Measurements from ENCODE around the gene UBE2J1. TPM values are rescaled to one million over a fixed set of nuclear protein-coding genes. Genes with fewer than 3 reads are reported as not detected.

UBE2J1 gene
- total RNA-seq, 1 donor from 2014 or later = 93.3 TPM

GRCh38 chr6:89379281-89379680 is 26.8 kb upstream of the UBE2J1 start:
- FAIRE-seq = no peak
- H4K20me1 ChIP-seq (ENCODE audit: insufficient read depth, low read length) = no peaks in the 10 kb centered on the region

GRCh38 chr6:89378628-89379027 is 26.1 kb upstream of the UBE2J1 start:
- Histone ChIP-seq H3K36me3 (ENCODE audit: insufficient read depth, low read length) (no peaks in the 10 kb centered on the region), H3K27me3 (ENCODE audit: insufficient read depth, low read length) (peaks cover 5% of the 10 kb centered on the region), H4K20me1 (ENCODE audit: insufficient read depth, low read length) (no peaks in the 10 kb centered on the region), H3K4me3 (ENCODE audit: insufficient read depth, low read depth, low read length) (no peak overlapping the region), H3K4me1 (ENCODE audit: insufficient read depth, low read length) (no peaks in the 10 kb centered on the region), H2AFZ (ENCODE audit: low read depth, low read length) (no peak overlapping the region), H3K4me2 (ENCODE audit: low read length) (no peak overlapping the region), H3K9me3 (ENCODE audit: insufficient read depth, low read depth, low read length) (no peaks in the 10 kb centered on the region), H3K79me2 (ENCODE audit: insufficient read depth, low read length) (no peaks in the 10 kb centered on the region), H3K27ac (ENCODE audit: low read depth, low read length) (no peak overlapping the region), H3K9ac (ENCODE audit: low read length) (no peak overlapping the region)
- DNase-seq (ENCODE audit: low read depth) (no peak), FAIRE-seq (no peak)
- Mint-ChIP-seq H3K27ac (ENCODE audit: unreplicated experiment) (no peak overlapping the region), H3K4me3 (ENCODE audit: unreplicated experiment) (no peak overlapping the region), H3K27me3 (ENCODE audit: low read depth, unreplicated experiment) (peaks cover 2% of the 10 kb centered on the region), H3K36me3 (ENCODE audit: low read depth, unreplicated experiment) (no peaks in the 10 kb centered on the region), H3K4me1 (ENCODE audit: low read depth, unreplicated experiment) (no peaks in the 10 kb centered on the region), H3K9me3 (ENCODE audit: unreplicated experiment) (no peaks in the 10 kb centered on the region)
- TF ChIP-seq CTCF (IDR thresholded peaks at IDR 0.05; ENCODE audit: insufficient read depth, low read depth, low read length) = no peak
- TF ChIP-seq EZH2 (IDR thresholded peaks at IDR 0.05; ENCODE audit: insufficient read depth, low read length) = no peak

More at GRCh38 chr6:89379281-89379680, 26.8 kb upstream of the UBE2J1 start:
- TF ChIP-seq EZH2 (IDR thresholded peaks at IDR 0.05; ENCODE audit: insufficient read depth, low read length) = no peak
- TF ChIP-seq CTCF (IDR thresholded peaks at IDR 0.05; ENCODE audit: insufficient read depth, low read depth, low read length) = no peak
- no peak for DNase-seq (ENCODE audit: low read depth)
- no peak overlapping the region for H3K4me3 Mint-ChIP-seq (ENCODE audit: unreplicated experiment)
- Histone ChIP-seq H3K9me3 (ENCODE audit: insufficient read depth, low read depth, low read length) (no peaks in the 10 kb centered on the region), H3K79me2 (ENCODE audit: insufficient read depth, low read length) (no peaks in the 10 kb centered on the region), H3K9ac (ENCODE audit: low read length) (no peak overlapping the region), H3K27me3 (ENCODE audit: insufficient read depth, low read length) (peaks cover 5% of the 10 kb centered on the region), H3K4me2 (ENCODE audit: low read length) (no peak overlapping the region), H3K4me3 (ENCODE audit: insufficient read depth, low read depth, low read length) (no peak overlapping the region), H3K27ac (ENCODE audit: low read depth, low read length) (no peak overlapping the region), H2AFZ (ENCODE audit: low read depth, low read length) (no peak overlapping the region), H3K36me3 (ENCODE audit: insufficient read depth, low read length) (no peaks in the 10 kb centered on the region), H3K4me1 (ENCODE audit: insufficient read depth, low read length) (no peaks in the 10 kb centered on the region)
- peaks cover 2% of the 10 kb centered on the region for H3K27me3 Mint-ChIP-seq (ENCODE audit: low read depth, unreplicated experiment)
- no peaks in the 10 kb centered on the region for H3K4me1 Mint-ChIP-seq (ENCODE audit: low read depth, unreplicated experiment)
- H3K36me3 Mint-ChIP-seq (ENCODE audit: low read depth, unreplicated experiment) = no peaks in the 10 kb centered on the region
- no peaks in the 10 kb centered on the region for H3K9me3 Mint-ChIP-seq (ENCODE audit: unreplicated experiment)
- H3K27ac Mint-ChIP-seq (ENCODE audit: unreplicated experiment) = no peak overlapping the region

DNA sequence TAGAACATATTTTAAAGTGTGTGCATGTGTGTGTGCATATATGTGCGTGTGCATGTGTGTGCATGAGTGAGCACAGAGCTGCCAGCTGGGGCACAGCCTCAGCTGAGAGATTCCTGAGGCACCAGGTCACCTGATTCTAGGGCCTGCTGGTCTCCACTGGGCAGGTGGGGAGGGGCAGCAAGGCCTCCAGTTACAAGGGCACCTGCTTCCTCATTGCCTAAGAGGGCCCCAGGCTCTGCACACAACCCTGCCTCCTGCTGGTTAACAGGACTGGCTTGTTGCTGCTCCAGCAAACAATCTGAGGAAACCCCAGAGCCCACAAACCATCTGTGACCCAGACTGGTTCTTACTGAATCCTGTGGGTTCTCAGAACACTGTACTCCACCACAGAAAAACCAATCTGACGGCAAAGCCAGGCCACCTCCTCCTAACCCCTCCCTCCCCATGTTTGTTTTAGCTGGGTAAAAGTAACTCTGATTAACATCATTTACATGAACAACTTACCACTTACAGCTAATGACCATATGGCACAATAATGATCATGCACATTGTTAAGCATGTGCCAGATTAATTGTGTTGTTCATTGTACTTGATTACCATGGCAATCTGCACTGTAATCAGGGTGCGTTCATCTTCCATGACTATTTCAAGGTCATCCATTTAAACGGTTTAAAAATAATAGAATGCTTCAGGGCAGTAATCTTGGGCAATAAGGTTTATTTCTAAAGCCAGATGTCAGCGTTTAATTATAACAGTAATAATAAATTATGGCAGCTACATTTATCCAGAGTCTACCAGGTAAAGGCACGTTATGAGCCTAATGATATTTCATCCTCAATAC is 23.1 kb upstream of the UBE2J1 start:
- H3K4me3 Mint-ChIP-seq (ENCODE audit: unreplicated experiment) = no peak overlapping the region
- no peaks in the 10 kb centered on the region for H3K4me1 Mint-ChIP-seq (ENCODE audit: low read depth, unreplicated experiment)
- no peaks in the 10 kb centered on the region for H3K4me1 ChIP-seq (ENCODE audit: insufficient read depth, low read length)
- no peak overlapping the region for H3K4me3 ChIP-seq (ENCODE audit: insufficient read depth, low read depth, low read length)
- peaks cover 5% of the 10 kb centered on the region for H3K27me3 ChIP-seq (ENCODE audit: insufficient read depth, low read length)
- peaks cover 2% of the 10 kb centered on the region for H3K27me3 Mint-ChIP-seq (ENCODE audit: low read depth, unreplicated experiment)
- no peaks in the 10 kb centered on the region for H3K9me3 Mint-ChIP-seq (ENCODE audit: unreplicated experiment)
- no peaks in the 10 kb centered on the region for H3K9me3 ChIP-seq (ENCODE audit: insufficient read depth, low read depth, low read length)
- no peak overlapping the region for H3K27ac ChIP-seq (ENCODE audit: low read depth, low read length)
- FAIRE-seq = no peak
- H3K4me2 ChIP-seq (ENCODE audit: low read length) = no peak overlapping the region
- no peak for TF ChIP-seq EZH2 (IDR thresholded peaks at IDR 0.05; ENCODE audit: insufficient read depth, low read length)
- no peak for TF ChIP-seq CTCF (IDR thresholded peaks at IDR 0.05; ENCODE audit: insufficient read depth, low read depth, low read length)
- no peaks in the 10 kb centered on the region for H3K36me3 ChIP-seq (ENCODE audit: insufficient read depth, low read length)
- H4K20me1 ChIP-seq (ENCODE audit: insufficient read depth, low read length) = no peaks in the 10 kb centered on the region
- no peaks in the 10 kb centered on the region for H3K36me3 Mint-ChIP-seq (ENCODE audit: low read depth, unreplicated experiment)
- H3K27ac Mint-ChIP-seq (ENCODE audit: unreplicated experiment) = no peak overlapping the region
- DNase-seq (ENCODE audit: low read depth) = no peak
- no peak overlapping the region for H2AFZ ChIP-seq (ENCODE audit: low read depth, low read length)
- H3K9ac ChIP-seq (ENCODE audit: low read length) = no peak overlapping the region
- no peaks in the 10 kb centered on the region for H3K79me2 ChIP-seq (ENCODE audit: insufficient read depth, low read length)
